Measurements from ENCODE around the gene SERPINC1. TPM values are rescaled to one million over a fixed set of nuclear protein-coding genes. Genes with fewer than 3 reads are reported as not detected.
"Not testable (repeated sequence)": the region's sequence is repeated elsewhere in the genome, so short reads cannot be mapped to it uniquely, and the experiment has no call there.

The SERPINC1 gene
- under 1 TPM in 1 of 2 donors, not detected in 1; 0.31 TPM for total RNA-seq

- Histone ChIP-seq H3K4me1 (no peaks in the 10 kb centered on the region), H3K36me3 (no peaks in the 10 kb centered on the region), H3K27me3 (no peaks in the 10 kb centered on the region), H3K4me3 (no peak within 1 kb of the TSS), H3K27ac (no peak within 1 kb of the TSS), H3K9me3 (no peaks in the 10 kb centered on the region)
- no peak for TF ChIP-seq CTCF (IDR thresholded peaks at IDR 0.05)
- no peak for DNase-seq (ENCODE audit: low spot score)
Measured at GRCh38 chr1:173917149-173917548, at the start of gene SERPINC1. Gene SERPINC1, minus strand, starts transcription at chr1:173917327. Its CDS starts 68 bp downstream, at chr1:173917259.

- not testable (repeated sequence) for H3K27me3 ChIP-seq; H3K27ac ChIP-seq; DNase-seq (ENCODE audit: low spot score); H3K9me3 ChIP-seq; H3K4me1 ChIP-seq; H3K4me3 ChIP-seq
- peaks cover 76% of the 10 kb centered on the region for H3K36me3 ChIP-seq
Measured at GRCh38 chr1:173965896-173966295, 48.8 kb upstream of the SERPINC1 start.

GRCh38 chr1:173963477-173963876 is 46.4 kb upstream of the SERPINC1 start:
- no peak for DNase-seq (ENCODE audit: low spot score)
- no peaks in the 10 kb centered on the region for H3K27me3 ChIP-seq

GRCh38 chr1:173960625-173961024 is 43.5 kb upstream of the SERPINC1 start:
- no peaks in the 10 kb centered on the region for H3K27me3 ChIP-seq
- H3K4me1 ChIP-seq, result no peaks in the 10 kb centered on the region
- peaks cover 69% of the 10 kb centered on the region for H3K36me3 ChIP-seq
- H3K9me3 ChIP-seq, result no peaks in the 10 kb centered on the region
- no peak for DNase-seq (ENCODE audit: low spot score)
- no peak overlapping the region for H3K4me3 ChIP-seq
- no peak for TF ChIP-seq CTCF (IDR thresholded peaks at IDR 0.05)
- no peak overlapping the region for H3K27ac ChIP-seq

More at GRCh38 chr1:173963477-173963876, 46.4 kb upstream of the SERPINC1 start:
- H3K4me3 ChIP-seq, result no peak overlapping the region
- H3K9me3 ChIP-seq, result no peaks in the 10 kb centered on the region
- peaks cover 78% of the 10 kb centered on the region for H3K36me3 ChIP-seq
- H3K27ac ChIP-seq, result no peak overlapping the region
- TF ChIP-seq CTCF (IDR thresholded peaks at IDR 0.05), result no peak
- H3K4me1 ChIP-seq, result no peaks in the 10 kb centered on the region

- Histone ChIP-seq H3K27me3 (no peaks in the 10 kb centered on the region), H3K4me1 (no peaks in the 10 kb centered on the region), H3K9me3 (no peaks in the 10 kb centered on the region), H3K36me3 (peaks cover 65% of the 10 kb centered on the region), H3K4me3 (no peak overlapping the region), H3K27ac (no peak overlapping the region)
- DNase-seq (ENCODE audit: low spot score), result no peak
- TF ChIP-seq CTCF (IDR thresholded peaks at IDR 0.05), result no peak
Measured at GRCh38 chr1:173954179-173954578, 37.1 kb upstream of the SERPINC1 start.

- no peak overlapping the region for H3K4me3 ChIP-seq
- no peaks in the 10 kb centered on the region for H3K27me3 ChIP-seq
- no peak overlapping the region for H3K27ac ChIP-seq
- H3K4me1 ChIP-seq, result no peaks in the 10 kb centered on the region
- DNase-seq (ENCODE audit: low spot score), result no peak
- H3K36me3 ChIP-seq, result peaks cover 82% of the 10 kb centered on the region
- no peaks in the 10 kb centered on the region for H3K9me3 ChIP-seq
- no peak for TF ChIP-seq CTCF (IDR thresholded peaks at IDR 0.05)
Measured at GRCh38 chr1:173948594-173948993, 31.5 kb upstream of the SERPINC1 start.

Measured in right atrium auricular region (tissue), 2 donors.